ENCODE data around the gene SPRR2F. TPM values are rescaled to one million over a fixed set of nuclear protein-coding genes. Genes with fewer than 3 reads are reported as not detected.

SPRR2F gene
- total and polyA plus RNA-seq, 2 donors (not counting 1 experiment from before 2014, with no cell fraction given): not detected

DNA sequence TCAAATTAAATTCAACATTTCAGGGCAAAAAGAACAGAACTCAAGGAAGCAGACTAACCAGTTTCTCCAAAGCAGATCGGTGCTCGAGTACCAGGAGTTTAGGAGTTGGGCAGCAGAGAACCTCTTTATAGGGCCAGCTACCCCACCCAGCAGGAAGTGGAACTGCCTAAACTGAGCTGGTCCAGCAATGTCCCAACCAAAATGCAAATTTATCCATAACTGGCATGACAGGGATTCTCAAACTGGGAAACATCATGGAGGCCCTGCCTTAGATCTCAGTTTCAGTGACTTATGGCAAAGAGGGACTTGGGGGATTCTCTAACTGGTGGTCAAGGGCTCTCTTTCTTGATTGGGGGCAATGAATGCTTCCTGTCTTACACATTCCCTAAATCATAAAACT lies 41.8 kb downstream of the SPRR2F start, which contains the start of gene SPRR2B:
Gene SPRR2B (minus strand): TSS at position 101 of the 400 bp plus-strand sequence. CDS start 772 bp downstream, outside the sequence.
- TF ChIP-seq EZH2 (IDR thresholded peaks at IDR 0.05; ENCODE audit: borderline replicate concordance, insufficient read depth, low read depth, low read length, poor library complexity, severe bottlenecking): no peak
- TF ChIP-seq, protein P1, sequence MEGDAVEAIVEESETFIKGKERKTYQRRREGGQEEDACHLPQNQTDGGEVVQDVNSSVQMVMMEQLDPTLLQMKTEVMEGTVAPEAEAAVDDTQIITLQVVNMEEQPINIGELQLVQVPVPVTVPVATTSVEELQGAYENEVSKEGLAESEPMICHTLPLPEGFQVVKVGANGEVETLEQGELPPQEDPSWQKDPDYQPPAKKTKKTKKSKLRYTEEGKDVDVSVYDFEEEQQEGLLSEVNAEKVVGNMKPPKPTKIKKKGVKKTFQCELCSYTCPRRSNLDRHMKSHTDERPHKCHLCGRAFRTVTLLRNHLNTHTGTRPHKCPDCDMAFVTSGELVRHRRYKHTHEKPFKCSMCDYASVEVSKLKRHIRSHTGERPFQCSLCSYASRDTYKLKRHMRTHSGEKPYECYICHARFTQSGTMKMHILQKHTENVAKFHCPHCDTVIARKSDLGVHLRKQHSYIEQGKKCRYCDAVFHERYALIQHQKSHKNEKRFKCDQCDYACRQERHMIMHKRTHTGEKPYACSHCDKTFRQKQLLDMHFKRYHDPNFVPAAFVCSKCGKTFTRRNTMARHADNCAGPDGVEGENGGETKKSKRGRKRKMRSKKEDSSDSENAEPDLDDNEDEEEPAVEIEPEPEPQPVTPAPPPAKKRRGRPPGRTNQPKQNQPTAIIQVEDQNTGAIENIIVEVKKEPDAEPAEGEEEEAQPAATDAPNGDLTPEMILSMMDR (IDR thresholded peaks at IDR 0.05): no peak
- no peak within 1 kb of the TSS for H3K4me3 ChIP-seq (ENCODE audit: control extremely low read depth in 1 of 5, extremely low read depth in 1 of 5, insufficient read depth in 1 of 5, low read depth in 2 of 5, low read length in 4 of 5)
- intact Hi-C loops (cut with micrococcal nuclease): no loop called here
- no peaks in the 10 kb centered on the region for H3K79me2 ChIP-seq (ENCODE audit: control insufficient read depth, insufficient read depth, low read length)
- no peaks in the 10 kb centered on the region for H3K9me3 ChIP-seq (ENCODE audit: control extremely low read depth in 1 of 3, control insufficient read depth in 2 of 3, insufficient read depth in 1 of 3, low read length in 2 of 3)
- no peaks in the 10 kb centered on the region for H3K36me3 ChIP-seq (replicated peaks in 1 of 2; ENCODE audit: control extremely low read depth in 1 of 2, control insufficient read depth in 1 of 2, extremely low read depth in 1 of 2, insufficient read depth in 2 of 2, low read length in 1 of 2)
- DNase-seq (no peak), ATAC-seq (ENCODE audit: low read depth) (no peak)
- H4K20me1 ChIP-seq (ENCODE audit: control insufficient read depth, insufficient read depth, low read length, poor library complexity, severe bottlenecking): no peaks in the 10 kb centered on the region
- Mint-ChIP-seq H3K27ac (no peak within 1 kb of the TSS), H3K4me3 (no peak within 1 kb of the TSS), H3K9me3 (ENCODE audit: insufficient read depth) (no peaks in the 10 kb centered on the region), H3K4me1 (no peaks in the 10 kb centered on the region), H3K27me3 (peaks cover 16% of the 10 kb centered on the region)
- H3K27me3 ChIP-seq (replicated peaks in 1 of 4; ENCODE audit: control extremely low read depth in 1 of 4, control insufficient read depth in 3 of 4, insufficient read depth in 4 of 4, low read length in 3 of 4): no peaks in the 10 kb centered on the region
- WGBS (ENCODE audit: insufficient coverage): 100% methylated on average over 2 of the region's 2 CpGs
- ChIA-PET POLR2A (no interaction called here), CTCF (no interaction called here)
- H3K9ac ChIP-seq (ENCODE audit: low read length): no peak within 1 kb of the TSS
- no peak within 1 kb of the TSS for H3K4me2 ChIP-seq (replicated peaks; ENCODE audit: low read depth, low read length, poor library complexity, severe bottlenecking)
- no peaks in the 10 kb centered on the region for H3K4me1 ChIP-seq (ENCODE audit: control insufficient read depth in 2 of 2, insufficient read depth in 2 of 2, low read length in 2 of 2)
- H2AFZ ChIP-seq (ENCODE audit: insufficient read depth, low read depth, low read length, poor library complexity, severe bottlenecking): no peak within 1 kb of the TSS
- H3K27ac ChIP-seq (ENCODE audit: low read length in 2 of 2): no peak within 1 kb of the TSS

DNA sequence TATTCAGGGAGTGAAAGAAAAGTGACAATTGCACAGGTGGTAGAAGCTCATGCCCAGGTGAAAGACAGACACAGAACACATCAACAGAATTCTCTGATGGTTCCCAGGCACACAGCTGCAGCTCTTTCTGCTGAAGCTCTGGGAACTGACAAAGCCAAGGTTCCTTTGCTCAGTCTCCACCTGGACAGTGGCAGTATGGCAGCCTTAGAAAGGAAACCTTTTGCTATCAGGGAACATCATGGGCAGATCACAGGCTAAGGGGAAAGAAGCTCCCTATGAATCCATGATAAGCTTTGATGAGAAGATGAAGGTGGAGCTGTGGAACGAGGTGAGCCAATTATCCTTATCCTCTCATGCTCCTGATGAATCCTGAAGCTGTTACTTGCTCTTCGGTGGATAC lies 43.1 kb downstream of the SPRR2F start:
- ATAC-seq (ENCODE audit: low read depth): no peak
- H3K27me3 Mint-ChIP-seq: peaks cover 25% of the 10 kb centered on the region
- Histone ChIP-seq H3K9me3 (ENCODE audit: control extremely low read depth in 1 of 3, control insufficient read depth in 2 of 3, insufficient read depth in 1 of 3, low read length in 2 of 3) (no peaks in the 10 kb centered on the region), H3K27me3 (replicated peaks in 1 of 4; ENCODE audit: control extremely low read depth in 1 of 4, control insufficient read depth in 3 of 4, insufficient read depth in 4 of 4, low read length in 3 of 4) (no peaks in the 10 kb centered on the region), H2AFZ (ENCODE audit: insufficient read depth, low read depth, low read length, poor library complexity, severe bottlenecking) (no peak overlapping the region), H3K27ac (ENCODE audit: low read length in 2 of 2) (no peak overlapping the region), H3K4me3 (ENCODE audit: control extremely low read depth in 1 of 5, extremely low read depth in 1 of 5, insufficient read depth in 1 of 5, low read depth in 2 of 5, low read length in 4 of 5) (no peak overlapping the region), H3K36me3 (replicated peaks in 1 of 2; ENCODE audit: control extremely low read depth in 1 of 2, control insufficient read depth in 1 of 2, extremely low read depth in 1 of 2, insufficient read depth in 2 of 2, low read length in 1 of 2) (no peaks in the 10 kb centered on the region), H3K4me1 (ENCODE audit: control insufficient read depth in 2 of 2, insufficient read depth in 2 of 2, low read length in 2 of 2) (no peaks in the 10 kb centered on the region), H3K79me2 (ENCODE audit: control insufficient read depth, insufficient read depth, low read length) (no peaks in the 10 kb centered on the region), H3K9ac (ENCODE audit: low read length) (no peak overlapping the region), H4K20me1 (ENCODE audit: control insufficient read depth, insufficient read depth, low read length, poor library complexity, severe bottlenecking) (no peaks in the 10 kb centered on the region), H3K4me2 (replicated peaks; ENCODE audit: low read depth, low read length, poor library complexity, severe bottlenecking) (no peak overlapping the region)
- no peak overlapping the region for H3K4me3 Mint-ChIP-seq
- no peaks in the 10 kb centered on the region for H3K9me3 Mint-ChIP-seq (ENCODE audit: insufficient read depth)
- DNase-seq: no peak
- no peak overlapping the region for H3K27ac Mint-ChIP-seq
- intact Hi-C loops (cut with micrococcal nuclease): no loop called here
- no peaks in the 10 kb centered on the region for H3K4me1 Mint-ChIP-seq
- TF ChIP-seq, protein P1 (IDR thresholded peaks at IDR 0.05): no peak
- no peak for TF ChIP-seq EZH2 (IDR thresholded peaks at IDR 0.05; ENCODE audit: borderline replicate concordance, insufficient read depth, low read depth, low read length, poor library complexity, severe bottlenecking)
- ChIA-PET POLR2A (no interaction called here), CTCF (no interaction called here)
- no CpG with 5 or more reads among the region's 2 CpGs for WGBS (ENCODE audit: insufficient coverage)

Small RNAs within 50 kb of the gene (small RNA-seq; reads per million reads assigned to genes)
- not detected for gene SPRR2C (ENCODE audit: insufficient read length, low read depth, low replicate concordance)

Other genes with a start within 250 kb of the SPRR2F start
- not detected in 2 replicates for gene SMCP, start 235.2 kb downstream of the SPRR2F start, total RNA-seq
- gene SMCP, start 235.2 kb downstream of the SPRR2F start, polyA plus RNA-seq: not detected in 2 replicates
- gene IVL, start 205.0 kb downstream of the SPRR2F start, total RNA-seq: not detected in 2 replicates
- gene IVL, start 205.0 kb downstream of the SPRR2F start, polyA plus RNA-seq: not detected in 2 replicates
- gene SPRR5, start 166.3 kb downstream of the SPRR2F start, total RNA-seq: not detected in 2 replicates
- gene SPRR5, start 166.3 kb downstream of the SPRR2F start, polyA plus RNA-seq: not detected in 2 replicates
- gene SPRR4, start 142.9 kb downstream of the SPRR2F start, total RNA-seq: not detected in 2 replicates
- gene SPRR4, start 142.9 kb downstream of the SPRR2F start, polyA plus RNA-seq: not detected in 2 replicates
- not detected in 2 replicates for gene SPRR1A, start 129.4 kb downstream of the SPRR2F start, total RNA-seq
- gene SPRR1A, start 129.4 kb downstream of the SPRR2F start, polyA plus RNA-seq: not detected in 2 replicates
- not detected in 2 replicates for gene SPRR3, start 111.8 kb downstream of the SPRR2F start, total RNA-seq
- gene SPRR3, start 111.8 kb downstream of the SPRR2F start, polyA plus RNA-seq: not detected in 2 replicates
- not detected in 2 replicates for gene SPRR1B, start 82.3 kb downstream of the SPRR2F start, total RNA-seq
- not detected in 2 replicates for gene SPRR1B, start 82.3 kb downstream of the SPRR2F start, polyA plus RNA-seq
- not detected in 2 replicates for gene SPRR2D, start 72.4 kb downstream of the SPRR2F start, total RNA-seq
- gene SPRR2D, start 72.4 kb downstream of the SPRR2F start, polyA plus RNA-seq: not detected in 2 replicates
- not detected in 2 replicates for gene SPRR2A, start 56.0 kb downstream of the SPRR2F start, total RNA-seq
- not detected in 2 replicates for gene SPRR2A, start 56.0 kb downstream of the SPRR2F start, polyA plus RNA-seq
- not detected in 2 replicates for gene SPRR2B, start 41.9 kb downstream of the SPRR2F start, total RNA-seq
- gene SPRR2B, start 41.9 kb downstream of the SPRR2F start, polyA plus RNA-seq: not detected in 2 replicates
- gene SPRR2E, start 19.0 kb downstream of the SPRR2F start, total RNA-seq: not detected in 2 replicates
- gene SPRR2E, start 19.0 kb downstream of the SPRR2F start, polyA plus RNA-seq: not detected in 2 replicates
- gene SPRR2G, start 37.4 kb upstream of the SPRR2F start, total RNA-seq: not detected in 2 replicates
- not detected in 2 replicates for gene SPRR2G, start 37.4 kb upstream of the SPRR2F start, polyA plus RNA-seq
- not detected in 2 replicates for gene LELP1, start 89.9 kb upstream of the SPRR2F start, total RNA-seq
- gene LELP1, start 89.9 kb upstream of the SPRR2F start, polyA plus RNA-seq: not detected in 2 replicates
- not detected in 2 replicates for gene PRR9, start 104.1 kb upstream of the SPRR2F start, total RNA-seq
- not detected in 2 replicates for gene PRR9, start 104.1 kb upstream of the SPRR2F start, polyA plus RNA-seq
- 0.39 TPM in 1 of 2 replicates, not detected in the other for gene LORICRIN, start 146.2 kb upstream of the SPRR2F start, total RNA-seq
- gene LORICRIN, start 146.2 kb upstream of the SPRR2F start, polyA plus RNA-seq: not detected in 2 replicates
- not detected in 2 replicates for gene PGLYRP3, start 199.4 kb upstream of the SPRR2F start, total RNA-seq
- not detected in 2 replicates for gene PGLYRP3, start 199.4 kb upstream of the SPRR2F start, polyA plus RNA-seq
- gene PGLYRP4, start 235.3 kb upstream of the SPRR2F start, total RNA-seq: not detected in 2 replicates
- gene PGLYRP4, start 235.3 kb upstream of the SPRR2F start, polyA plus RNA-seq: not detected in 2 replicates
- gene S100A9, start 244.3 kb upstream of the SPRR2F start, total RNA-seq: 3.9 and 4.2 TPM in 2 replicates
- gene S100A9, start 244.3 kb upstream of the SPRR2F start, polyA plus RNA-seq: 28.2 and 66.6 TPM in 2 replicates

All from B cell (primary cell).